ENCODE measurements around the gene LIN52. TPM values are rescaled to one million over a fixed set of nuclear protein-coding genes. Genes with fewer than 3 reads are reported as not detected.

Gene LIN52
- total and polyA plus RNA-seq, 4 donors: 7.1 to 13.7 (median 8.2) TPM

DNA sequence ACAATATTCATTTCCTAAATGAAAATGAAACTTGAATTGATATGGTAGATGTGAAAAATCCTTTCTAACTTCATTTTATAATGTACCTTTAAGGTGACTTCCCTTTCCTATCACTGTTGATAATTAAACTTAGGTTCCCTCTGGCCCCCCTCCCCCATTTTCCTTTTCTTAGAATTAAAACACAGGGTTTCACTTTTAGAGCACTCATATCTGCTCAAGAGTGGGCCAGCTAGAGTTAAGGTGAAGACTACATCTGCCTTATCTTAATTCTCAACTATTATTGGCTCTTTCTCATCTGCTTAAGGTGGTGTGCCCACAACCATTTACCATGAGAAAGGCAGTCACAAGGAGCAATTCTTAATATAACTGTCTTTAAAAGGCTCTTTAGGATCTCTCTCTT lies 49.7 kb downstream of the LIN52 start:
- Histone ChIP-seq H3K27me3 (ENCODE audit: control insufficient read depth in 3 of 3, insufficient read depth in 3 of 3, low read length in 2 of 3) (no peaks in the 10 kb centered on the region), H3K9ac (ENCODE audit: insufficient read depth in 1 of 2, low read length in 2 of 2) (no peak overlapping the region), H3K4me1 (ENCODE audit: control insufficient read depth in 5 of 5, insufficient read depth in 5 of 5, low read length in 5 of 5) (no peaks in the 10 kb centered on the region), H3K4me3 (no peak overlapping the region), H3K27ac (ENCODE audit: low read depth in 1 of 2, low read length in 1 of 2) (no peak overlapping the region), H3K9me3 (ENCODE audit: control insufficient read depth in 4 of 4, insufficient read depth in 3 of 4, low read length in 3 of 4) (no peaks in the 10 kb centered on the region), H3K36me3 (ENCODE audit: control insufficient read depth in 4 of 4, insufficient read depth in 4 of 4, low read length in 4 of 4) (no peaks in the 10 kb centered on the region)
- TF ChIP-seq, protein P1, sequence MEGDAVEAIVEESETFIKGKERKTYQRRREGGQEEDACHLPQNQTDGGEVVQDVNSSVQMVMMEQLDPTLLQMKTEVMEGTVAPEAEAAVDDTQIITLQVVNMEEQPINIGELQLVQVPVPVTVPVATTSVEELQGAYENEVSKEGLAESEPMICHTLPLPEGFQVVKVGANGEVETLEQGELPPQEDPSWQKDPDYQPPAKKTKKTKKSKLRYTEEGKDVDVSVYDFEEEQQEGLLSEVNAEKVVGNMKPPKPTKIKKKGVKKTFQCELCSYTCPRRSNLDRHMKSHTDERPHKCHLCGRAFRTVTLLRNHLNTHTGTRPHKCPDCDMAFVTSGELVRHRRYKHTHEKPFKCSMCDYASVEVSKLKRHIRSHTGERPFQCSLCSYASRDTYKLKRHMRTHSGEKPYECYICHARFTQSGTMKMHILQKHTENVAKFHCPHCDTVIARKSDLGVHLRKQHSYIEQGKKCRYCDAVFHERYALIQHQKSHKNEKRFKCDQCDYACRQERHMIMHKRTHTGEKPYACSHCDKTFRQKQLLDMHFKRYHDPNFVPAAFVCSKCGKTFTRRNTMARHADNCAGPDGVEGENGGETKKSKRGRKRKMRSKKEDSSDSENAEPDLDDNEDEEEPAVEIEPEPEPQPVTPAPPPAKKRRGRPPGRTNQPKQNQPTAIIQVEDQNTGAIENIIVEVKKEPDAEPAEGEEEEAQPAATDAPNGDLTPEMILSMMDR (IDR thresholded peaks at IDR 0.05; ENCODE audit: control extremely low read depth, extremely low read depth): no peak
- ATAC-seq (ENCODE audit: insufficient read depth, low FRiP score) (no peak), DNase-seq (no peak)

GRCh38 chr14:74135426-74135825 lies 50.7 kb downstream of the LIN52 start:
- Histone ChIP-seq H3K9me3 (ENCODE audit: control insufficient read depth in 4 of 4, insufficient read depth in 3 of 4, low read length in 3 of 4) (no peaks in the 10 kb centered on the region), H3K4me3 (no peak overlapping the region), H3K9ac (ENCODE audit: insufficient read depth in 1 of 2, low read length in 2 of 2) (no peak overlapping the region), H3K36me3 (ENCODE audit: control insufficient read depth in 4 of 4, insufficient read depth in 4 of 4, low read length in 4 of 4) (no peaks in the 10 kb centered on the region), H3K27ac (ENCODE audit: low read depth in 1 of 2, low read length in 1 of 2) (no peak overlapping the region), H3K4me1 (ENCODE audit: control insufficient read depth in 5 of 5, insufficient read depth in 5 of 5, low read length in 5 of 5) (peaks cover 0 to 5% (median 2%) of the 10 kb centered on the region in 5 donors), H3K27me3 (ENCODE audit: control insufficient read depth in 3 of 3, insufficient read depth in 3 of 3, low read length in 2 of 3) (no peaks in the 10 kb centered on the region)
- no peak for ATAC-seq (ENCODE audit: insufficient read depth, low FRiP score)
- TF ChIP-seq, protein P1 (IDR thresholded peaks at IDR 0.05; ENCODE audit: control extremely low read depth, extremely low read depth): no peak
- no peak for DNase-seq
- 61 to 77% methylated on average over 1 of the region's 1 CpG for WGBS, 2 donors

DNA sequence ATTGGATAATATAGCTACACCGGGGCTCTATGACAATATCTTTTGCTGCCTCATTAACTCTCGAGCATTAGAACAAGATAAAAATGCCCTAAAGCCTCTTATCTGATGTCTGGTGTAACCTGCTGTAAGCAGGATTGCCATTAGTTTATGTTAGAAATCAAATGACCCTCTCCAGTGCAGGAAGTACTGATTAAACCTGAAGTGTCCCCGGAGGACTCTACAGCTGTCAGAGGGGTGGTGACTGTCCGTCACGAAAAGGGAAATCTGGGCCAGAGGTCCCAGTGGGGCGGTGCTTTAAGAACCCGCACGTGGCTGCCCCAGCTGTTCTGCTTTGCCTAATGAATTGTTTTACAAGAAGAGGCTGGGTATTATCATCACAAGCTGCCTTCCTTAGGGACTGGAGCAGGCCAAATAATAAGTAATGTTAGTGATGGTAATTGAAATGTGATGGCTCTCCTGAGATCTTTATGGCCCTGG lies 55.7 kb downstream of the LIN52 start:
- peak; percentile 13 to 47 (median 13) for DNase-seq
- no peaks in the 10 kb centered on the region for H3K9me3 ChIP-seq (ENCODE audit: control insufficient read depth in 4 of 4, insufficient read depth in 3 of 4, low read length in 3 of 4)
- no peak overlapping the region for H3K4me3 ChIP-seq
- H3K4me1 ChIP-seq (ENCODE audit: control insufficient read depth in 5 of 5, insufficient read depth in 5 of 5, low read length in 5 of 5): peaks cover 2 to 15% (median 7%) of the 10 kb centered on the region in 5 donors
- ATAC-seq (ENCODE audit: insufficient read depth, low FRiP score): peak; percentile 74
- H3K9ac ChIP-seq (ENCODE audit: insufficient read depth in 1 of 2, low read length in 2 of 2): no peak overlapping the region
- 32 to 65% methylated on average over 8 of the region's 8 CpGs for WGBS, 2 donors
- TF ChIP-seq, protein P1 (IDR thresholded peaks at IDR 0.05; ENCODE audit: control extremely low read depth, extremely low read depth): no peak
- peak overlapping the region in 1 of 2 donors; percentile 44 for H3K27ac ChIP-seq (ENCODE audit: low read depth in 1 of 2, low read length in 1 of 2)
- no peaks in the 10 kb centered on the region for H3K36me3 ChIP-seq (ENCODE audit: control insufficient read depth in 4 of 4, insufficient read depth in 4 of 4, low read length in 4 of 4)
- H3K27me3 ChIP-seq (ENCODE audit: control insufficient read depth in 3 of 3, insufficient read depth in 3 of 3, low read length in 2 of 3): no peaks in the 10 kb centered on the region

GRCh38 chr14:74141703-74142102 lies 56.9 kb downstream of the LIN52 start:
- no peak overlapping the region for H3K27ac ChIP-seq (ENCODE audit: low read depth in 1 of 2, low read length in 1 of 2)
- H3K36me3 ChIP-seq (ENCODE audit: control insufficient read depth in 4 of 4, insufficient read depth in 4 of 4, low read length in 4 of 4): peaks cover 0 to 5% (median 0%) of the 10 kb centered on the region in 4 donors
- H3K4me3 ChIP-seq: no peak overlapping the region
- H3K9me3 ChIP-seq (ENCODE audit: control insufficient read depth in 4 of 4, insufficient read depth in 3 of 4, low read length in 3 of 4): no peaks in the 10 kb centered on the region
- ATAC-seq (ENCODE audit: insufficient read depth, low FRiP score) (no peak), DNase-seq (peak in 1 of 3 donors; percentile 27)
- H3K27me3 ChIP-seq (ENCODE audit: control insufficient read depth in 3 of 3, insufficient read depth in 3 of 3, low read length in 2 of 3): no peaks in the 10 kb centered on the region
- no peak overlapping the region for H3K9ac ChIP-seq (ENCODE audit: insufficient read depth in 1 of 2, low read length in 2 of 2)
- TF ChIP-seq, protein P1 (IDR thresholded peaks at IDR 0.05; ENCODE audit: control extremely low read depth, extremely low read depth): no peak
- 44 to 49% methylated on average over 3 of the region's 3 CpGs for WGBS, 2 donors
- peaks cover 2 to 15% (median 7%) of the 10 kb centered on the region in 5 donors for H3K4me1 ChIP-seq (ENCODE audit: control insufficient read depth in 5 of 5, insufficient read depth in 5 of 5, low read length in 5 of 5)
